Esophagus squamous epithelium (tissue), 5 donors: ENCODE data around the gene NR3C2. TPM values are rescaled to one million over a fixed set of nuclear protein-coding genes. Genes with fewer than 3 reads are reported as not detected.

ENCODE experiments used
- DNase-seq: peaks from one replicate; lab custom pipeline; 2025; lab: John Stamatoyannopoulos, UW
- H3K27ac ChIP-seq, 4 donors: fragments of 200-600 bp; sonication (generic); one replicate each; pipeline ENCODE4 v1.5.1; 2016 to 2019; ENCODE audit warnings: mild to moderate bottlenecking in 1 of 4
- H3K27me3 ChIP-seq, 4 donors: fragments of 200-600 bp; sonication (generic); 1 replicate in 3 of 4; 2 replicates in 1 of 4; pipeline versions ENCODE4 v1.5.1 to v1.6.0; 2017 to 2021; ENCODE audit warnings: antibody characterized with exemption in 1 of 4
- H3K36me3 ChIP-seq, 3 donors: fragments of 200-600 bp; sonication (generic); one replicate each; pipeline ENCODE4 v1.5.1; 2016 to 2019
- H3K4me1 ChIP-seq, 3 donors: fragments of 200-600 bp; sonication (generic); one replicate each; pipeline ENCODE4 v1.5.1; 2017 to 2019
- H3K4me3 ChIP-seq, 4 donors: fragments of 200-600 bp; sonication (generic); 1 replicate in 3 of 4; 2 replicates in 1 of 4; pipeline ENCODE4 v1.5.1; 2016 to 2019; ENCODE audit warnings: mild to moderate bottlenecking in 2 of 4, moderate library complexity in 1 of 4
- H3K9me3 ChIP-seq, 3 donors: fragments of 200-600 bp; sonication (generic); one replicate each; pipeline ENCODE4 v1.5.1; 2016 to 2019
- CTCF ChIP-seq, 6 experiments: fragments of 450-650 bp in 4 of 6; fragments of 200-600 bp in 2 of 6; sonication (generic) in 2 of 6; IDR thresholded peaks; one replicate each; pipeline ENCODE4 v1.5.1; 2016 to 2019; ENCODE audit warnings: antibody characterized with exemption in 6 of 6, mild to moderate bottlenecking in 4 of 6, moderate library complexity in 4 of 6
- POLR2A ChIP-seq, 4 donors: fragments of 450-650 bp; IDR thresholded peaks; one replicate each; pipeline ENCODE4 v1.6.1; 2017; ENCODE audit warnings: antibody characterized with exemption in 4 of 4, mild to moderate bottlenecking in 4 of 4, moderate library complexity in 3 of 4
- WGBS, 2 donors: methylation state at CpG; one replicate each; pipeline ENCODE4 v1.1.5; 2018; 5-methylcytosine and 5-hydroxymethylcytosine counted together
- intact Hi-C: fragments of 100-400 bp; cut with DNase I; formaldehyde crosslinking; loops from one replicate; pipeline ENCODE4 v1.15.0; 2022
- total RNA-seq, 4 donors: library from RNA; depleted of rRNA; stranded (reverse); fragments of >200 nt; gene quantifications; one replicate each; pipeline ENCODE4 v1.1.0, GENCODE V29; 2016
- donor health status: DM: yes; HTN: yes; CAD: no.

Gene NR3C2
- total RNA-seq, 4 donors from 2014 or later: 1.2 to 5.3 (median 2.3) TPM

GRCh38 chr4:148263802-148264201 is 178.4 kb downstream of the NR3C2 start:
- no peaks in the 10 kb centered on the region for H3K27me3 ChIP-seq
- H3K4me3 ChIP-seq: no peak overlapping the region
- H3K9me3 ChIP-seq: no peaks in the 10 kb centered on the region
- 71 to 74% methylated on average over 2 of the region's 2 CpGs for WGBS, 2 donors
- TF ChIP-seq CTCF (IDR thresholded peaks at IDR 0.05) (no peak), POLR2A (IDR thresholded peaks at IDR 0.05) (no peak)
- no peaks in the 10 kb centered on the region for H3K36me3 ChIP-seq
- no peak overlapping the region for H3K27ac ChIP-seq
- peaks cover 0 to 4% (median 0%) of the 10 kb centered on the region in 3 donors for H3K4me1 ChIP-seq
- no peak for DNase-seq
- intact Hi-C loops: no loop called here

GRCh38 chr4:148263127-148263526 is 179.1 kb downstream of the NR3C2 start:
- 85 to 86% methylated on average over 4 of the region's 4 CpGs for WGBS, 2 donors
- no peak for DNase-seq
- Histone ChIP-seq H3K9me3 (no peaks in the 10 kb centered on the region), H3K36me3 (no peaks in the 10 kb centered on the region), H3K4me1 (peaks cover 0 to 6% (median 0%) of the 10 kb centered on the region in 3 donors), H3K4me3 (no peak overlapping the region), H3K27ac (no peak overlapping the region), H3K27me3 (no peaks in the 10 kb centered on the region)
- TF ChIP-seq POLR2A (IDR thresholded peaks at IDR 0.05) (no peak), CTCF (IDR thresholded peaks at IDR 0.05) (no peak)
- intact Hi-C loops: no loop called here

GRCh38 chr4:148261848-148262247 is 180.4 kb downstream of the NR3C2 start:
- no peaks in the 10 kb centered on the region for H3K36me3 ChIP-seq
- H3K4me1 ChIP-seq: peaks cover 0 to 8% (median 0%) of the 10 kb centered on the region in 3 donors
- intact Hi-C loops: no loop called here
- no peaks in the 10 kb centered on the region for H3K9me3 ChIP-seq
- H3K27me3 ChIP-seq: no peaks in the 10 kb centered on the region
- DNase-seq: no peak
- no peak overlapping the region for H3K4me3 ChIP-seq
- no peak overlapping the region for H3K27ac ChIP-seq
- TF ChIP-seq POLR2A (IDR thresholded peaks at IDR 0.05): no peak
- TF ChIP-seq CTCF (IDR thresholded peaks at IDR 0.05): no peak
- 51 to 52% methylated on average over 4 of the region's 4 CpGs for WGBS, 2 donors

- Histone ChIP-seq H3K4me3 (no peak overlapping the region), H3K27me3 (no peaks in the 10 kb centered on the region), H3K9me3 (no peaks in the 10 kb centered on the region), H3K27ac (no peak overlapping the region), H3K36me3 (no peaks in the 10 kb centered on the region), H3K4me1 (peaks cover 0 to 8% (median 0%) of the 10 kb centered on the region in 3 donors)
- intact Hi-C loops: no loop called here
- 95% methylated on average over 3 of the region's 3 CpGs for WGBS, 2 donors
- TF ChIP-seq POLR2A (IDR thresholded peaks at IDR 0.05): no peak
- DNase-seq: no peak
Observed at GRCh38 chr4:148259841-148260240, 182.4 kb downstream of the NR3C2 start.

- intact Hi-C loops: no loop called here
- no peaks in the 10 kb centered on the region for H3K9me3 ChIP-seq
- H3K27me3 ChIP-seq: no peaks in the 10 kb centered on the region
- 30 to 76% methylated on average over 7 of the region's 7 CpGs for WGBS, 2 donors
- H3K4me1 ChIP-seq: peaks cover 0 to 8% (median 0%) of the 10 kb centered on the region in 3 donors
- no peaks in the 10 kb centered on the region for H3K36me3 ChIP-seq
- TF ChIP-seq CTCF (IDR thresholded peaks at IDR 0.05) (no peak), POLR2A (IDR thresholded peaks at IDR 0.05) (no peak)
- H3K27ac ChIP-seq: no peak overlapping the region
- H3K4me3 ChIP-seq: no peak overlapping the region
- DNase-seq: no peak
Observed at GRCh38 chr4:148258535-148258934, 183.7 kb downstream of the NR3C2 start.

GRCh38 chr4:148255344-148255720 is 186.9 kb downstream of the NR3C2 start:
- TF ChIP-seq CTCF (IDR thresholded peaks at IDR 0.05) (no peak), POLR2A (IDR thresholded peaks at IDR 0.05) (no peak)
- Histone ChIP-seq H3K27ac (no peak overlapping the region), H3K4me1 (peaks cover 0 to 8% (median 0%) of the 10 kb centered on the region in 3 donors), H3K27me3 (no peaks in the 10 kb centered on the region), H3K4me3 (no peak overlapping the region), H3K36me3 (no peaks in the 10 kb centered on the region), H3K9me3 (no peaks in the 10 kb centered on the region)
- no peak for DNase-seq
- WGBS, 2 donors: 76 to 86% methylated on average over 1 of the region's 1 CpG
- intact Hi-C loops: no loop called here
